ENCODE results near the gene CPNE5.

Gene CPNE5

GRCh38 chr6:36692861-36693702 is 146.2 kb downstream of the CPNE5 start:
- DNase-seq = no peak

GRCh38 chr6:36692220-36692619 is 147.0 kb downstream of the CPNE5 start:
- DNase-seq = no peak

- DNase-seq = no peak
Observed at GRCh38 chr6:36691612-36692011, 147.6 kb downstream of the CPNE5 start.

GRCh38 chr6:36691011-36691410 is 148.2 kb downstream of the CPNE5 start:
- DNase-seq = no peak
